Measurements from ENCODE around the gene FBP1. TPM values are rescaled to one million over a fixed set of nuclear protein-coding genes. Genes with fewer than 3 reads are reported as not detected.
"Not testable (repeated sequence)": the region's sequence is repeated elsewhere in the genome, so short reads cannot be mapped to it uniquely, and the experiment has no call there.

Gene FBP1
- total RNA-seq, 1 donor from 2014 or later, result not detected

DNA sequence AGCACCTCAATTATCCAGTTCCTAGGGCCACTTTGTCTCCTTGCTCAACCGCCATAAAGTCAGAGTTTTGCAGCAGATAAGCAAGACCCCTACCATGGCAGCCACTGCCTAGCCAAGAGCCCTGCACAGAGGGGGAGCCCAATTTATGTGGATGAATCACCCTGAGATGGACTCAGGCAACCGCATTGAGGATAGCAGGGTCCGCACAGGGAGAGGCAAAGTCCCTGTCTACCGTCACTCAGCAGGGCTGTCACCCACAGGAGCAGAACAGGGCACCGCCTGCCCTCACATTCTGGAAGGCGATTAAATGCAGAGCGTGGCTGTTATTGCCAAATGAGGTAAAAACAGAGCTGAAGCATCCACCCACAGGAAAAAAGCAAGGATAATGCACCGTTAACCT is 47.4 kb downstream of the FBP1 start:
- no peak for FAIRE-seq
- Histone ChIP-seq H3K27me3 (ENCODE audit: control insufficient read depth, insufficient read depth, low read length) (peaks cover 1% of the 10 kb centered on the region), H3K36me3 (ENCODE audit: control insufficient read depth, insufficient read depth, low read length) (no peaks in the 10 kb centered on the region), H3K4me3 (ENCODE audit: low read depth, low read length) (no peak overlapping the region)
- TF ChIP-seq, protein P1, sequence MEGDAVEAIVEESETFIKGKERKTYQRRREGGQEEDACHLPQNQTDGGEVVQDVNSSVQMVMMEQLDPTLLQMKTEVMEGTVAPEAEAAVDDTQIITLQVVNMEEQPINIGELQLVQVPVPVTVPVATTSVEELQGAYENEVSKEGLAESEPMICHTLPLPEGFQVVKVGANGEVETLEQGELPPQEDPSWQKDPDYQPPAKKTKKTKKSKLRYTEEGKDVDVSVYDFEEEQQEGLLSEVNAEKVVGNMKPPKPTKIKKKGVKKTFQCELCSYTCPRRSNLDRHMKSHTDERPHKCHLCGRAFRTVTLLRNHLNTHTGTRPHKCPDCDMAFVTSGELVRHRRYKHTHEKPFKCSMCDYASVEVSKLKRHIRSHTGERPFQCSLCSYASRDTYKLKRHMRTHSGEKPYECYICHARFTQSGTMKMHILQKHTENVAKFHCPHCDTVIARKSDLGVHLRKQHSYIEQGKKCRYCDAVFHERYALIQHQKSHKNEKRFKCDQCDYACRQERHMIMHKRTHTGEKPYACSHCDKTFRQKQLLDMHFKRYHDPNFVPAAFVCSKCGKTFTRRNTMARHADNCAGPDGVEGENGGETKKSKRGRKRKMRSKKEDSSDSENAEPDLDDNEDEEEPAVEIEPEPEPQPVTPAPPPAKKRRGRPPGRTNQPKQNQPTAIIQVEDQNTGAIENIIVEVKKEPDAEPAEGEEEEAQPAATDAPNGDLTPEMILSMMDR (IDR thresholded peaks at IDR 0.05; ENCODE audit: insufficient read depth, low read length, severe bottlenecking), result no peak
- DNase-seq (ENCODE audit: low read depth), result no peak

DNA sequence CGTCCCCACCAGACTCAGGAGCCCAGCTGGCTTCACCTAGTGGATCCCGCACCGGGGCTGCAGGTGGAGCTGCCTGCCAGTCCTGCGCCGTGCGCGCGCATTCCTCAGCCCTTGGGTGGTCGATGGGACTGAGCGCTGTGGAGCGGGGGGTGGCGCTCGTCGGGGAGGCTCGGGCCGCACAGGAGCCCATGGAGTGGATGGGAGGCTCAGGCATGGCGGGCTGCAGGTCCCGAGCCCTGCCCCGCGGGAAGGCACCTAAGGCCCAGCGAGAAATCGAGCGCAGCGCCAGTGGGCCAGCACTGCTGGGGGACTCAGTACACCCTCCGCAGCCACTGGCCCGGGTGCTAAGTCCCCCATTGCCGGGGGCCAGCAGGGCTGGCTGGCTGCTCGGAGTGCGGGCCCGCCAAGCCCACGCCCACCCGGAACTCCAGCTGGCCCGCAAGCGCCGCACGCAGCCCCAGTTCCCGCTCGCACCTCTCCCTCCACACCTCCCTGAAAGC is 48.2 kb downstream of the FBP1 start:
- H3K4me3 ChIP-seq (ENCODE audit: low read depth, low read length); H3K36me3 ChIP-seq (ENCODE audit: control insufficient read depth, insufficient read depth, low read length); DNase-seq (ENCODE audit: low read depth); FAIRE-seq; H3K27me3 ChIP-seq (ENCODE audit: control insufficient read depth, insufficient read depth, low read length): not testable (repeated sequence)

DNA sequence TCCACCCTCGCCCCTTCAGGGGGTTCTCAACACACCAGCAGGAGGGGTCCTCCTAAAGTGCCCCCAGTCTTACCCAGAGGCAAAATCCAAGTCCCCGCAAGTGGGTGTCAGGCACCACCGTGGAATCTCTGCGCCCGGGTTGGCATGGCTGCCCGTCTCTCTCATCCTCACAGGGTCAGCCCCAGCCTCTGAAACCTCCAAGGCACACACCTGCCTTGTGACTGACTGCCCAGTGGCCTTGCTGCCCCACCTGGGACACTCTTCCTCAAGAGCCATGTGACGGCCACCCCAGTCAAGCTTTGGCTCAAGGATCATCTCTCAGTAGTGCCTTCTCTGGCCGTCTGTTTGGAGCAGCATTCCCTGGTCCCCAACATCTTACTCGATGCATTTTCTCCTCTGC is 50.6 kb downstream of the FBP1 start:
- no peaks in the 10 kb centered on the region for H3K36me3 ChIP-seq (ENCODE audit: control insufficient read depth, insufficient read depth, low read length)
- TF ChIP-seq, protein P1 (IDR thresholded peaks at IDR 0.05; ENCODE audit: insufficient read depth, low read length, severe bottlenecking), result no peak
- DNase-seq (ENCODE audit: low read depth) (no peak), FAIRE-seq (no peak)
- H3K27me3 ChIP-seq (ENCODE audit: control insufficient read depth, insufficient read depth, low read length), result no peaks in the 10 kb centered on the region
- H3K4me3 ChIP-seq (ENCODE audit: low read depth, low read length), result no peak overlapping the region

- DNase-seq (ENCODE audit: low read depth), result peak; percentile 59
- TF ChIP-seq, protein P1 (IDR thresholded peaks at IDR 0.05; ENCODE audit: insufficient read depth, low read length, severe bottlenecking), result no peak
- H3K36me3 ChIP-seq (ENCODE audit: control insufficient read depth, insufficient read depth, low read length), result no peaks in the 10 kb centered on the region
- FAIRE-seq, result no peak
- no peak overlapping the region for H3K4me3 ChIP-seq (ENCODE audit: low read depth, low read length)
- no peaks in the 10 kb centered on the region for H3K27me3 ChIP-seq (ENCODE audit: control insufficient read depth, insufficient read depth, low read length)
Measured at GRCh38 chr9:94586814-94587213, 52.5 kb downstream of the FBP1 start.

DNA sequence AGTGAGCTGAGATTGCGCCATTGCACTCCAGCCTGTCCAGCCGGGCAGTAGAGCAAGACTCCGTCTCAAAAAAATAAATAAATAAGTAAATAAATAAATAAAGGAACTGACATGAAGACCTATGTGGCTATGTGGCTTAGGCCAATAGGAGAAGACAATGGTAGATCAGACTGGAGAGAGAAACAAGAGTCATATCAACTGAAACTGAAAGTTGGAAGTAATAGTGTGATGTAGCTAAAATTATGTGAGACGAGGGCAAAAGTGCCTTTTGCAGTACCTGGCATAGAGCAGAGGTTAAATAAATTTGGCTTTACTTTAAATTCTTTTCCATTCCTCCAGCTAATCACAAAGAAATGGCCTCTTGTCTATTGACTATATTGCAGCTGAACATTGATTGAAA is 53.0 kb downstream of the FBP1 start:
- Histone ChIP-seq H3K27me3 (ENCODE audit: control insufficient read depth, insufficient read depth, low read length) (no peaks in the 10 kb centered on the region), H3K4me3 (ENCODE audit: low read depth, low read length) (no peak overlapping the region), H3K36me3 (ENCODE audit: control insufficient read depth, insufficient read depth, low read length) (no peaks in the 10 kb centered on the region)
- TF ChIP-seq, protein P1 (IDR thresholded peaks at IDR 0.05; ENCODE audit: insufficient read depth, low read length, severe bottlenecking), result no peak
- no peak for FAIRE-seq
- no peak for DNase-seq (ENCODE audit: low read depth)

DNA sequence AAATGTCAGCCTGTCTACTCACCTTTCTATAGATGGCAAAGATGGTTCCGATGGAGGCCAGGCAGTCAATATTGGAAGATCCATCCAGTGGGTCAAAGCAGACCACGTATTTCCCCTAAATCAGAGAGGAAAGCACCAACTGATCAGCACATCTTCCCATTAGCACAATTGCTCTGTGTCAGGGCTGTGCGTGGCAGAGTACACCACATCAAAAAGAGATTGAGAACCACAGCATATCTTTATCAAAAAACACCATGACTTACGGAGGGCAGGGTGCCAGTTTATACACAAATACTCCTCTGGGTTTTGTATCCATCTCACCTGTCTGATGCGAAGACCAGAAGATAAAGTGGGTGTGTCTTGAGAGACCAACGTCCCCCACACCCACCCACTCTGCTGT is 54.8 kb downstream of the FBP1 start:
- DNase-seq (ENCODE audit: low read depth) (no peak), FAIRE-seq (no peak)
- TF ChIP-seq, protein P1 (IDR thresholded peaks at IDR 0.05; ENCODE audit: insufficient read depth, low read length, severe bottlenecking), result no peak
- Histone ChIP-seq H3K27me3 (ENCODE audit: control insufficient read depth, insufficient read depth, low read length) (no peaks in the 10 kb centered on the region), H3K4me3 (ENCODE audit: low read depth, low read length) (no peak overlapping the region), H3K36me3 (ENCODE audit: control insufficient read depth, insufficient read depth, low read length) (no peaks in the 10 kb centered on the region)

All from bronchial epithelial cell (primary cell).